WTC11 (cell line): ENCODE results near the gene NKG7. TPM values are rescaled to one million over a fixed set of nuclear protein-coding genes. Genes with fewer than 3 reads are reported as not detected.

Experiments used
- CBFB ChIP-seq: sonication (generic); formaldehyde crosslinking; IDR thresholded peaks from 2 replicates; pipeline ENCODE4 v1.8.1; 2022; ENCODE audit warnings: mild to moderate bottlenecking, low read depth, missing genetic modification reagents
- FOXP1 ChIP-seq: sonication (generic); formaldehyde crosslinking; IDR thresholded peaks from 2 replicates; pipeline ENCODE4 v1.8.0; 2022; ENCODE audit warnings: missing genetic modification reagents, mild to moderate bottlenecking, moderate library complexity, borderline replicate concordance
- MYBL2 ChIP-seq: sonication (generic); formaldehyde crosslinking; IDR thresholded peaks from 2 replicates; pipeline ENCODE4 v1.8.1; 2023; ENCODE audit warnings: mild to moderate bottlenecking, moderate library complexity, missing genetic modification reagents
- NFYB ChIP-seq: sonication (generic); formaldehyde crosslinking; conservative IDR thresholded peaks from 2 replicates; pipeline ENCODE4 v1.8.0; 2022; ENCODE audit warnings: low read depth, missing genetic modification reagents
- SMAD3 ChIP-seq: sonication (generic); formaldehyde crosslinking; IDR thresholded peaks from 2 replicates; pipeline ENCODE4 v1.8.0; 2022; ENCODE audit warnings: missing genetic modification reagents, mild to moderate bottlenecking, borderline replicate concordance
- SOX15 ChIP-seq: fragments of 250-450 bp; sonication (Bioruptor Pico); IDR thresholded peaks from 2 replicates; pipeline ENCODE4 v1.9.0; 2021; ENCODE audit warnings: mild to moderate bottlenecking
- SP1 ChIP-seq: sonication (generic); formaldehyde crosslinking; conservative IDR thresholded peaks from 2 replicates; pipeline ENCODE4 v1.8.1; 2022; ENCODE audit warnings: missing genetic modification reagents
- TEAD1 ChIP-seq: sonication (generic); formaldehyde crosslinking; IDR thresholded peaks from 2 replicates; pipeline ENCODE4 v1.8.0; 2022; ENCODE audit warnings: mild to moderate bottlenecking, missing genetic modification reagents
- TEAD4 ChIP-seq: sonication (generic); formaldehyde crosslinking; IDR thresholded peaks from 2 replicates; pipeline ENCODE4 v1.8.0; 2022; ENCODE audit warnings: mild to moderate bottlenecking, missing genetic modification reagents
- TP53 ChIP-seq: sonication (generic); formaldehyde crosslinking; IDR thresholded peaks from 2 replicates; pipeline ENCODE4 v1.8.1; 2023; ENCODE audit warnings: mild to moderate bottlenecking, missing genetic modification reagents
- ZNF263 ChIP-seq: sonication (generic); formaldehyde crosslinking; IDR thresholded peaks from 2 replicates; pipeline ENCODE4 v1.8.1; 2022; ENCODE audit warnings: low read depth, mild to moderate bottlenecking, moderate library complexity, missing genetic modification reagents
- ZNF416 ChIP-seq: fragments of 250-450 bp; sonication (Bioruptor Pico); IDR thresholded peaks from 2 replicates; pipeline ENCODE4 v1.9.0; 2021; ENCODE audit warnings: mild to moderate bottlenecking, inconsistent platforms
- total RNA-seq: library from RNA; stranded (reverse); gene quantifications from 3 replicates; pipeline ENCODE4 v1.2.3, GENCODE V29; 2021
- TF ChIP-seq, protein P1 (sequence below): fragments of 250-450 bp; sonication (Bioruptor Pico); IDR thresholded peaks from 2 replicates; pipeline ENCODE4 v1.9.0; 2021; ENCODE audit warnings: moderate library complexity, mild to moderate bottlenecking, inconsistent platforms, borderline replicate concordance
- TF ChIP-seq, protein P2 (sequence below): sonication (generic); formaldehyde crosslinking; IDR thresholded peaks from 2 replicates; pipeline ENCODE4 v1.8.0; 2022; ENCODE audit warnings: mild to moderate bottlenecking, missing genetic modification reagents
- TF ChIP-seq, protein P3 (sequence below): fragments of 250-450 bp; sonication (Bioruptor Pico); IDR thresholded peaks from 2 replicates; pipeline ENCODE4 v1.9.0; 2021; ENCODE audit warnings: mild to moderate bottlenecking, borderline replicate concordance
- TF ChIP-seq, protein P4 (sequence below): sonication (generic); formaldehyde crosslinking; IDR thresholded peaks from 2 replicates; pipeline ENCODE4 v1.8.1; 2022; ENCODE audit warnings: missing genetic modification reagents, borderline replicate concordance
- TF ChIP-seq, protein P5 (sequence below): sonication (generic); formaldehyde crosslinking; IDR thresholded peaks from 2 replicates; pipeline ENCODE4 v1.8.1; 2022; ENCODE audit warnings: mild to moderate bottlenecking, moderate library complexity, missing genetic modification reagents
- TF ChIP-seq, protein P6 (sequence below): fragments of 250-450 bp; sonication (Bioruptor Pico); IDR thresholded peaks from 2 replicates; pipeline ENCODE4 v1.9.0; 2021; ENCODE audit warnings: mild to moderate bottlenecking
- TF ChIP-seq, protein P7 (sequence below): sonication (generic); formaldehyde crosslinking; IDR thresholded peaks from 2 replicates; pipeline ENCODE4 v1.8.1; 2022; ENCODE audit warnings: mild to moderate bottlenecking, missing genetic modification reagents, moderate library complexity, borderline replicate concordance
- TF ChIP-seq, protein P8 (sequence below): fragments of 250-450 bp; sonication (Bioruptor Pico); IDR thresholded peaks from 2 replicates; pipeline ENCODE4 v2.1.2; 2022; ENCODE audit warnings: mild to moderate bottlenecking, moderate library complexity
- TF ChIP-seq, protein P9 (sequence below): sonication (generic); formaldehyde crosslinking; IDR thresholded peaks from 2 replicates; pipeline ENCODE4 v1.8.0; 2023; ENCODE audit warnings: mild to moderate bottlenecking, missing genetic modification reagents
- TF ChIP-seq, protein P10 (sequence below): sonication (generic); formaldehyde crosslinking; IDR thresholded peaks from 2 replicates; pipeline ENCODE4 v1.8.1; 2023; ENCODE audit warnings: mild to moderate bottlenecking, missing genetic modification reagents, moderate library complexity

NKG7 gene
- total RNA-seq, 1 experiment from 2014 or later = 0.63 TPM

DNA sequence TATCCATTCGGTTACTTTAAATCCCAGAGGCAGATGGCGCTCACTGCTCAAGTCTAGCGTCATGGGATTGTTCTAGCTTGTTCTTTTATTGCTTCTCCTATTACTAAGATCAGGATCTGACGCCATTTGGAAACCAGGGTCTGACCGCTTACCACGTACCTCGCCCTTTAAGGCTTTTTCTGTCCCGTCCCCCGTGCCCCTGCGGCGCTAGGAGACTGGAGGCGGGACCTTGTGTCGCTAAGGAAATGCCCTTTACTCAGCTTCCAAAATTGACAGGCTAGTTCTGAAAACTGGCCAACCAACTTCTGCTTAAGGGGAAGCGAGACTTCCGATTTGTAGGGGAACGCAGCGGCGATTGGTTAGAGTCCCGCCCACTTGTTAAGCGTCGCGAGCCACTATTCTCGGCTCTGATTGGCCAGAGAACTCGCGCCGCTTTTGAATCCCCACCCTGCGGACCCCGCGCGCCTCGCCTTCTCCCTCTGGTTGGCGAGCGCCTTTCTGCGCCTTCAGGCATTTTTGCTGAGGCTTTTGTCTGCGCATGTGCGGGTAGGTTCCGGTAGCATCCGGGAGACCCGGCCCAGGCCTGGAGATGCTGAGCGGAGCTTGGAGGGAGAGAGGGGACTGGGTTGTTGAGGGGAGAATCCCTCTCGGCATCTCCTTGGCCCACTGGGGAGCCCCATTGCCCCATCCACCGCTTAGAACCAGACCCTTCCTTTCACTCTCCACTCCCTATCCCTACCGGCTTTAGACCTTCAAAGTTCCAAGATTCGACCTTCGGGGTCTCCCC, 21.8 kb upstream of the NKG7 start (continued):
- TF ChIP-seq, protein P1, sequence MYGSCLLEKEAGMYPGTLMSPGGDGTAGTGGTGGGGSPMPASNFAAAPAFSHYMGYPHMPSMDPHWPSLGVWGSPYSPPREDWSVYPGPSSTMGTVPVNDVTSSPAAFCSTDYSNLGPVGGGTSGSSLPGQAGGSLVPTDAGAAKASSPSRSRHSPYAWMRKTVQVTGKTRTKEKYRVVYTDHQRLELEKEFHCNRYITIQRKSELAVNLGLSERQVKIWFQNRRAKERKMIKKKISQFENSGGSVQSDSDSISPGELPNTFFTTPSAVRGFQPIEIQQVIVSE (CRISPR knock-in tag) = no peak
- TF ChIP-seq CBFB (CRISPR knock-in tag) (no peak), ZNF263 (CRISPR knock-in tag) (no peak), TP53 (CRISPR knock-in tag) (no peak), SMAD3 (no peak), ZNF416 (CRISPR knock-in tag) (no peak), TEAD4 (no peak), TEAD1 (peak; percentile 77; the same call in 1 of the 2 replicates), SP1 (CRISPR knock-in tag) (no peak), SOX15 (no peak), NFYB (CRISPR knock-in tag) (peak; percentile 72), FOXP1 (no peak), MYBL2 (CRISPR knock-in tag) (peak; percentile 69)
- TF ChIP-seq, protein P2, sequence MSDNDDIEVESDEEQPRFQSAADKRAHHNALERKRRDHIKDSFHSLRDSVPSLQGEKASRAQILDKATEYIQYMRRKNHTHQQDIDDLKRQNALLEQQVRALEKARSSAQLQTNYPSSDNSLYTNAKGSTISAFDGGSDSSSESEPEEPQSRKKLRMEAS (CRISPR knock-in tag) = peak; percentile 90
- TF ChIP-seq, protein P3, sequence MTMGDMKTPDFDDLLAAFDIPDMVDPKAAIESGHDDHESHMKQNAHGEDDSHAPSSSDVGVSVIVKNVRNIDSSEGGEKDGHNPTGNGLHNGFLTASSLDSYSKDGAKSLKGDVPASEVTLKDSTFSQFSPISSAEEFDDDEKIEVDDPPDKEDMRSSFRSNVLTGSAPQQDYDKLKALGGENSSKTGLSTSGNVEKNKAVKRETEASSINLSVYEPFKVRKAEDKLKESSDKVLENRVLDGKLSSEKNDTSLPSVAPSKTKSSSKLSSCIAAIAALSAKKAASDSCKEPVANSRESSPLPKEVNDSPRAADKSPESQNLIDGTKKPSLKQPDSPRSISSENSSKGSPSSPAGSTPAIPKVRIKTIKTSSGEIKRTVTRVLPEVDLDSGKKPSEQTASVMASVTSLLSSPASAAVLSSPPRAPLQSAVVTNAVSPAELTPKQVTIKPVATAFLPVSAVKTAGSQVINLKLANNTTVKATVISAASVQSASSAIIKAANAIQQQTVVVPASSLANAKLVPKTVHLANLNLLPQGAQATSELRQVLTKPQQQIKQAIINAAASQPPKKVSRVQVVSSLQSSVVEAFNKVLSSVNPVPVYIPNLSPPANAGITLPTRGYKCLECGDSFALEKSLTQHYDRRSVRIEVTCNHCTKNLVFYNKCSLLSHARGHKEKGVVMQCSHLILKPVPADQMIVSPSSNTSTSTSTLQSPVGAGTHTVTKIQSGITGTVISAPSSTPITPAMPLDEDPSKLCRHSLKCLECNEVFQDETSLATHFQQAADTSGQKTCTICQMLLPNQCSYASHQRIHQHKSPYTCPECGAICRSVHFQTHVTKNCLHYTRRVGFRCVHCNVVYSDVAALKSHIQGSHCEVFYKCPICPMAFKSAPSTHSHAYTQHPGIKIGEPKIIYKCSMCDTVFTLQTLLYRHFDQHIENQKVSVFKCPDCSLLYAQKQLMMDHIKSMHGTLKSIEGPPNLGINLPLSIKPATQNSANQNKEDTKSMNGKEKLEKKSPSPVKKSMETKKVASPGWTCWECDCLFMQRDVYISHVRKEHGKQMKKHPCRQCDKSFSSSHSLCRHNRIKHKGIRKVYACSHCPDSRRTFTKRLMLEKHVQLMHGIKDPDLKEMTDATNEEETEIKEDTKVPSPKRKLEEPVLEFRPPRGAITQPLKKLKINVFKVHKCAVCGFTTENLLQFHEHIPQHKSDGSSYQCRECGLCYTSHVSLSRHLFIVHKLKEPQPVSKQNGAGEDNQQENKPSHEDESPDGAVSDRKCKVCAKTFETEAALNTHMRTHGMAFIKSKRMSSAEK (CRISPR knock-in tag) = no peak
- TF ChIP-seq, protein P4, sequence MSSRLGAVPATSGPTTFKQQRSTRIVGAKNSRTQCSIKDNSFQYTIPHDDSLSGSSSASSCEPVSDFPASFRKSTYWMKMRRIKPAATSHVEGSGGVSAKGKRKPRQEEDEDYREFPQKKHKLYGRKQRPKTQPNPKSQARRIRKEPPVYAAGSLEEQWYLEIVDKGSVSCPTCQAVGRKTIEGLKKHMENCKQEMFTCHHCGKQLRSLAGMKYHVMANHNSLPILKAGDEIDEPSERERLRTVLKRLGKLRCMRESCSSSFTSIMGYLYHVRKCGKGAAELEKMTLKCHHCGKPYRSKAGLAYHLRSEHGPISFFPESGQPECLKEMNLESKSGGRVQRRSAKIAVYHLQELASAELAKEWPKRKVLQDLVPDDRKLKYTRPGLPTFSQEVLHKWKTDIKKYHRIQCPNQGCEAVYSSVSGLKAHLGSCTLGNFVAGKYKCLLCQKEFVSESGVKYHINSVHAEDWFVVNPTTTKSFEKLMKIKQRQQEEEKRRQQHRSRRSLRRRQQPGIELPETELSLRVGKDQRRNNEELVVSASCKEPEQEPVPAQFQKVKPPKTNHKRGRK (CRISPR knock-in tag) = no peak
- TF ChIP-seq, protein P5, sequence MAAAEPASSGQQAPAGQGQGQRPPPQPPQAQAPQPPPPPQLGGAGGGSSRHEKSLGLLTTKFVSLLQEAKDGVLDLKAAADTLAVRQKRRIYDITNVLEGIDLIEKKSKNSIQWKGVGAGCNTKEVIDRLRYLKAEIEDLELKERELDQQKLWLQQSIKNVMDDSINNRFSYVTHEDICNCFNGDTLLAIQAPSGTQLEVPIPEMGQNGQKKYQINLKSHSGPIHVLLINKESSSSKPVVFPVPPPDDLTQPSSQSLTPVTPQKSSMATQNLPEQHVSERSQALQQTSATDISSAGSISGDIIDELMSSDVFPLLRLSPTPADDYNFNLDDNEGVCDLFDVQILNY = peak; percentile 75; the same call in 1 of the 2 replicates
- TF ChIP-seq, protein P6, sequence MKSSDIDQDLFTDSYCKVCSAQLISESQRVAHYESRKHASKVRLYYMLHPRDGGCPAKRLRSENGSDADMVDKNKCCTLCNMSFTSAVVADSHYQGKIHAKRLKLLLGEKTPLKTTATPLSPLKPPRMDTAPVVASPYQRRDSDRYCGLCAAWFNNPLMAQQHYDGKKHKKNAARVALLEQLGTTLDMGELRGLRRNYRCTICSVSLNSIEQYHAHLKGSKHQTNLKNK (CRISPR knock-in tag) = no peak
- TF ChIP-seq, protein P7, sequence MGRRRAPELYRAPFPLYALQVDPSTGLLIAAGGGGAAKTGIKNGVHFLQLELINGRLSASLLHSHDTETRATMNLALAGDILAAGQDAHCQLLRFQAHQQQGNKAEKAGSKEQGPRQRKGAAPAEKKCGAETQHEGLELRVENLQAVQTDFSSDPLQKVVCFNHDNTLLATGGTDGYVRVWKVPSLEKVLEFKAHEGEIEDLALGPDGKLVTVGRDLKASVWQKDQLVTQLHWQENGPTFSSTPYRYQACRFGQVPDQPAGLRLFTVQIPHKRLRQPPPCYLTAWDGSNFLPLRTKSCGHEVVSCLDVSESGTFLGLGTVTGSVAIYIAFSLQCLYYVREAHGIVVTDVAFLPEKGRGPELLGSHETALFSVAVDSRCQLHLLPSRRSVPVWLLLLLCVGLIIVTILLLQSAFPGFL = no peak
- TF ChIP-seq, protein P8, sequence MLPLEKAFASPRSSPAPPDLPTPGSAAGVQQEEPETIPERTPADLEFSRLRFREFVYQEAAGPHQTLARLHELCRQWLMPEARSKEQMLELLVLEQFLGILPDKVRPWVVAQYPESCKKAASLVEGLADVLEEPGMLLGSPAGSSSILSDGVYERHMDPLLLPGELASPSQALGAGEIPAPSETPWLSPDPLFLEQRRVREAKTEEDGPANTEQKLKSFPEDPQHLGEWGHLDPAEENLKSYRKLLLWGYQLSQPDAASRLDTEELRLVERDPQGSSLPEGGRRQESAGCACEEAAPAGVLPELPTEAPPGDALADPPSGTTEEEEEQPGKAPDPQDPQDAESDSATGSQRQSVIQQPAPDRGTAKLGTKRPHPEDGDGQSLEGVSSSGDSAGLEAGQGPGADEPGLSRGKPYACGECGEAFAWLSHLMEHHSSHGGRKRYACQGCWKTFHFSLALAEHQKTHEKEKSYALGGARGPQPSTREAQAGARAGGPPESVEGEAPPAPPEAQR (CRISPR knock-in tag) = no peak
- TF ChIP-seq, protein P9, sequence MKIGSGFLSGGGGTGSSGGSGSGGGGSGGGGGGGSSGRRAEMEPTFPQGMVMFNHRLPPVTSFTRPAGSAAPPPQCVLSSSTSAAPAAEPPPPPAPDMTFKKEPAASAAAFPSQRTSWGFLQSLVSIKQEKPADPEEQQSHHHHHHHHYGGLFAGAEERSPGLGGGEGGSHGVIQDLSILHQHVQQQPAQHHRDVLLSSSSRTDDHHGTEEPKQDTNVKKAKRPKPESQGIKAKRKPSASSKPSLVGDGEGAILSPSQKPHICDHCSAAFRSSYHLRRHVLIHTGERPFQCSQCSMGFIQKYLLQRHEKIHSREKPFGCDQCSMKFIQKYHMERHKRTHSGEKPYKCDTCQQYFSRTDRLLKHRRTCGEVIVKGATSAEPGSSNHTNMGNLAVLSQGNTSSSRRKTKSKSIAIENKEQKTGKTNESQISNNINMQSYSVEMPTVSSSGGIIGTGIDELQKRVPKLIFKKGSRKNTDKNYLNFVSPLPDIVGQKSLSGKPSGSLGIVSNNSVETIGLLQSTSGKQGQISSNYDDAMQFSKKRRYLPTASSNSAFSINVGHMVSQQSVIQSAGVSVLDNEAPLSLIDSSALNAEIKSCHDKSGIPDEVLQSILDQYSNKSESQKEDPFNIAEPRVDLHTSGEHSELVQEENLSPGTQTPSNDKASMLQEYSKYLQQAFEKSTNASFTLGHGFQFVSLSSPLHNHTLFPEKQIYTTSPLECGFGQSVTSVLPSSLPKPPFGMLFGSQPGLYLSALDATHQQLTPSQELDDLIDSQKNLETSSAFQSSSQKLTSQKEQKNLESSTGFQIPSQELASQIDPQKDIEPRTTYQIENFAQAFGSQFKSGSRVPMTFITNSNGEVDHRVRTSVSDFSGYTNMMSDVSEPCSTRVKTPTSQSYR (CRISPR knock-in tag) = peak; percentile 55; the same call in 1 of the 2 replicates
- TF ChIP-seq, protein P10, sequence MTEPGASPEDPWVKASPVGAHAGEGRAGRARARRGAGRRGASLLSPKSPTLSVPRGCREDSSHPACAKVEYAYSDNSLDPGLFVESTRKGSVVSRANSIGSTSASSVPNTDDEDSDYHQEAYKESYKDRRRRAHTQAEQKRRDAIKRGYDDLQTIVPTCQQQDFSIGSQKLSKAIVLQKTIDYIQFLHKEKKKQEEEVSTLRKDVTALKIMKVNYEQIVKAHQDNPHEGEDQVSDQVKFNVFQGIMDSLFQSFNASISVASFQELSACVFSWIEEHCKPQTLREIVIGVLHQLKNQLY (CRISPR knock-in tag) = no peak
